ENCODE measurements around the gene EPHA5.

The EPHA5 gene

DNA sequence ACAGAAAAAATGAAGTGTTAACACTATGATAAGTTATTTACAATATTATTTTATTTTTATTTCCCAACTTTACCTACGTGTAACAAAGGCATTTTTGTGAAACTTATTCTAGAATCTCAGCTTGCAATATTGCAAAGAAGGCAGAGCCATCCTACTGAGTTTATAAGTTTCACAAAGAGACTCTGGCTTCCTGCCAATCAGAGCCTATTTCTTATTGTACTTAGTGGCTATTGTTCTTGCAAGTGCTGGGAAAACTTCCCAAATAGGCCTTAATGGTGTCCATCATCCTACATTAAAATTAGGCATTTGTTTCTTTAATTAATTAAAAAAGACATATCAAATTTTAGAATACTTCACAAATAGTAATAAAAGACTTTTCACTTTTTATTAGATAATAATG is 233.2 kb downstream of the EPHA5 start:
- no peak overlapping the region for H3K4me3 ChIP-seq (replicated peaks; ENCODE audit: low read depth, low read length)
- peak; percentile 86 for DNase-seq (ENCODE audit: low read depth)
- TF ChIP-seq, protein P1, sequence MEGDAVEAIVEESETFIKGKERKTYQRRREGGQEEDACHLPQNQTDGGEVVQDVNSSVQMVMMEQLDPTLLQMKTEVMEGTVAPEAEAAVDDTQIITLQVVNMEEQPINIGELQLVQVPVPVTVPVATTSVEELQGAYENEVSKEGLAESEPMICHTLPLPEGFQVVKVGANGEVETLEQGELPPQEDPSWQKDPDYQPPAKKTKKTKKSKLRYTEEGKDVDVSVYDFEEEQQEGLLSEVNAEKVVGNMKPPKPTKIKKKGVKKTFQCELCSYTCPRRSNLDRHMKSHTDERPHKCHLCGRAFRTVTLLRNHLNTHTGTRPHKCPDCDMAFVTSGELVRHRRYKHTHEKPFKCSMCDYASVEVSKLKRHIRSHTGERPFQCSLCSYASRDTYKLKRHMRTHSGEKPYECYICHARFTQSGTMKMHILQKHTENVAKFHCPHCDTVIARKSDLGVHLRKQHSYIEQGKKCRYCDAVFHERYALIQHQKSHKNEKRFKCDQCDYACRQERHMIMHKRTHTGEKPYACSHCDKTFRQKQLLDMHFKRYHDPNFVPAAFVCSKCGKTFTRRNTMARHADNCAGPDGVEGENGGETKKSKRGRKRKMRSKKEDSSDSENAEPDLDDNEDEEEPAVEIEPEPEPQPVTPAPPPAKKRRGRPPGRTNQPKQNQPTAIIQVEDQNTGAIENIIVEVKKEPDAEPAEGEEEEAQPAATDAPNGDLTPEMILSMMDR (IDR thresholded peaks at IDR 0.05; ENCODE audit: low read length, missing control alignments), result no peak

DNA sequence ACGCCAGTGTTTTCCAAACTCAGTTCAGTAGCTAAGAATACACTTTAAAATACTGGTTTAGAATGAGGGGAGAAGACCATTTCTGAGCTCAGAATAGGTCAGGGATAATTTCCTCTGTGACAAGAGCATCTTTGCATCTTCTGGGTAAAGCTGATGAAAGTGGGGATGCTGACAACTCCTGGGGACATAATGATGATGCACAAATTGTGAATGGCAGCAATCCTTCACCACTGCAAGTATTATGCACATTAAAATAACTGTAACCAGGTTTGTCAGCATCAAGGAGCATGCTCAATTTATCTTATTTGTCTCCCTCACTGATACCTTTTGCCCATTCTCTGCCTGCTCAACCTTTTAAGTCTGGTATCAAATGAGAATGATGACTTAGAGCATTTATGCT is 248.2 kb downstream of the EPHA5 start:
- TF ChIP-seq, protein P1 (IDR thresholded peaks at IDR 0.05; ENCODE audit: low read length, missing control alignments), result no peak
- no peak for DNase-seq (ENCODE audit: low read depth)
- H3K4me3 ChIP-seq (replicated peaks; ENCODE audit: low read depth, low read length), result no peak overlapping the region

DNA sequence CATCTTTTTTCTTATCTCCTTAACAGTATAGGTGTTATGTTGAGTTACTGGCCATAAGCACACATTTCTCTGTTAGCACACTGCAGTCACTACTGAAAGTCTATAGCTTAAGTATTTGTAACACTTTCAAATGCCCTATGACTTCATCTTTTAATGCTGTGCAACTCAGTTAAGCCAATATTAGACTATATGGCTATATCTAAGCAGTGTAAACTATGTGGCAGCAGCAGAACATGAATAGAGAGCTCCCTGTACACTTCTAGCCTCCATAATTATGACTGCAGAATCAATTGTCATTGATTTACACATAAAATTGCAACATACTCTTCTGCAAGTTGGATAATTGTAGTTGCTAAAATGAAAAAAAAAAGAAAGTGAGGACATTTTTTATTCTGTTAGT is 250.3 kb downstream of the EPHA5 start:
- TF ChIP-seq, protein P1 (IDR thresholded peaks at IDR 0.05; ENCODE audit: low read length, missing control alignments), result no peak
- no peak for DNase-seq (ENCODE audit: low read depth)
- no peak overlapping the region for H3K4me3 ChIP-seq (replicated peaks; ENCODE audit: low read depth, low read length)

DNA sequence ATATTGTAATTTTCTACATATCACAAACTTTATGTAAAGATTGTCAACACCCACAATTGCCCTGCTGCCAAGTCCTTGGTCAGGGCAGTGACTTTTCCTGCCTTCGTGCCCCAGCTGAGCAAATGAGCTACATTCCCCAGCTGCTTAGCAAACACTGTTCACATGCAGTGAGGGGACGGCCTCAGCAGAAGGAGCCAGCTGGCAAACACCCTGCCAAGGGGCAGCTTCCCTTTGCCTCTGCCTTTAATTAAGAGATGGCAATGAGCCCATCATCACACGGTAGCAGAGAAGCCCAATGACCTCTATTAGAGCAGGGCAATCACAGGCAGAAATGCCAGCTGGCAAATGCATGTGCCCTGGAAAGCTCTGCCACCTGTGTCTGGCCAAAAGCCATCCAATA is 253.4 kb downstream of the EPHA5 start:
- no peak overlapping the region for H3K4me3 ChIP-seq (replicated peaks; ENCODE audit: low read depth, low read length)
- TF ChIP-seq, protein P1 (IDR thresholded peaks at IDR 0.05; ENCODE audit: low read length, missing control alignments), result no peak
- DNase-seq (ENCODE audit: low read depth), result peak; percentile 7

DNA sequence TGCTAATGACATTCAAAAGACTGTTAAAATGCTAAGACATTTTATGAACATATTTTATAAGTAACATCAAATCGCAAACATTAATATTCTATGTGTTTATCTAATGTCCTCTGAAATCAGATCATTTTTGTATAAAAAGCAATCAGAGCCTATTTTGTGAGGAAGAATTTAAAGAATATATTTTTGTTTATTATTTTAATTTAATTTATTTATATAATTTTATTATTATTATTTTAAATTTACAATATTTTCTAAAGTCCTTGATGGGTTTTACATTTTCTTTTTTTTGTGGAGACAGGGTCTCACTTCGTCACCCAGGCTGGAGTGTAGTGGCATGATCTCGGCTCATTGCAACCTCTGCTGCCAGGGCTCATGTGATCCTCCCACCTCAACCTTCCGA is 262.8 kb downstream of the EPHA5 start:
- TF ChIP-seq, protein P1 (IDR thresholded peaks at IDR 0.05; ENCODE audit: low read length, missing control alignments), result no peak
- DNase-seq (ENCODE audit: low read depth), result no peak
- H3K4me3 ChIP-seq (replicated peaks; ENCODE audit: low read depth, low read length), result no peak overlapping the region

DNA sequence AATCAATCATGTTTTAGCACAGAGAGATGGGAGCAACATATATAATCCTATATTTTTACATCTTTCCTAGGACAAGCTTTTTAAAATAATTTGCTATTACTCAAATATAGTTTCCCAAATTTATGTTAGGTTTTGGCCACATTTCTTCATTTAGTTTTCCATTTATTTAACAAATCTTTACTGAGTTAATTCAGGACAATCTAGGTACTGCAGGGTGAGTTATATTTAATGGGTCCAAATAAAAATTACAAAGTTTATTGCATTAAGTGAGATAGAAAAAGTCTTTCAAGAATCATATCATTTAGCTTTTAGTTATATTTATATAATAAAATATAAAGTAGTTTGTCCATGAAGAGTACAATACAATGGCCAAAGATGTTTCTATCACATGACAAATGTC is 269.2 kb downstream of the EPHA5 start:
- no peak for DNase-seq (ENCODE audit: low read depth)
- H3K4me3 ChIP-seq (replicated peaks; ENCODE audit: low read depth, low read length), result no peak overlapping the region
- TF ChIP-seq, protein P1 (IDR thresholded peaks at IDR 0.05; ENCODE audit: low read length, missing control alignments), result no peak

DNA sequence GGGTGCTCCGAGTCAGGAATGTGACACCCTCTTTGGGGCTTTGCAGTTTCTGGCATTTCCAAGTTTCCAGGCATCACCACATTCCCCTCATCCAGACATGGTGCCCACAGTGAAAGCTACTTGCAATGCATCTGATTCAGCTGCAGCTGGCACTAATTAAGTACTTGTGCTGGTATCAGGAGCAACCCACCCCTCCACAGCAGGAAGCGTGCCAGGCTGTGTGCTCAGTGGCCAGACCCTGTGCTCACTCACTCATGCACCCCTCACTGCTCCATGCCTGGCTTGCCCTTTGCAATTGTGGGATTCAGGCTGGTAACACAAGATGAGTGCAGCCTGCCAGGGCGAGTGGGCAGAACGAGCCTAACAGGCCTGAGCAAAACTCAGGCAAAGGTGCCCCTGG is 271.2 kb downstream of the EPHA5 start:
- TF ChIP-seq, protein P1 (IDR thresholded peaks at IDR 0.05; ENCODE audit: low read length, missing control alignments), result no peak
- no peak overlapping the region for H3K4me3 ChIP-seq (replicated peaks; ENCODE audit: low read depth, low read length)
- DNase-seq (ENCODE audit: low read depth), result no peak
